ENCODE data around the gene RFX4.

- no peak for TF ChIP-seq POLR2A (IDR thresholded peaks at IDR 0.05)
- TF ChIP-seq, protein P1, sequence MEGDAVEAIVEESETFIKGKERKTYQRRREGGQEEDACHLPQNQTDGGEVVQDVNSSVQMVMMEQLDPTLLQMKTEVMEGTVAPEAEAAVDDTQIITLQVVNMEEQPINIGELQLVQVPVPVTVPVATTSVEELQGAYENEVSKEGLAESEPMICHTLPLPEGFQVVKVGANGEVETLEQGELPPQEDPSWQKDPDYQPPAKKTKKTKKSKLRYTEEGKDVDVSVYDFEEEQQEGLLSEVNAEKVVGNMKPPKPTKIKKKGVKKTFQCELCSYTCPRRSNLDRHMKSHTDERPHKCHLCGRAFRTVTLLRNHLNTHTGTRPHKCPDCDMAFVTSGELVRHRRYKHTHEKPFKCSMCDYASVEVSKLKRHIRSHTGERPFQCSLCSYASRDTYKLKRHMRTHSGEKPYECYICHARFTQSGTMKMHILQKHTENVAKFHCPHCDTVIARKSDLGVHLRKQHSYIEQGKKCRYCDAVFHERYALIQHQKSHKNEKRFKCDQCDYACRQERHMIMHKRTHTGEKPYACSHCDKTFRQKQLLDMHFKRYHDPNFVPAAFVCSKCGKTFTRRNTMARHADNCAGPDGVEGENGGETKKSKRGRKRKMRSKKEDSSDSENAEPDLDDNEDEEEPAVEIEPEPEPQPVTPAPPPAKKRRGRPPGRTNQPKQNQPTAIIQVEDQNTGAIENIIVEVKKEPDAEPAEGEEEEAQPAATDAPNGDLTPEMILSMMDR (IDR thresholded peaks at IDR 0.05), result no peak
Measured at GRCh38 chr12:106645465-106646330, 62.9 kb downstream of the RFX4 start.

All from testis (tissue), 2 donors.